GM18861 (cell line): ENCODE data around the gene PEAK1.
"Not testable (repeated sequence)": the region's sequence is repeated elsewhere in the genome, so short reads cannot be mapped to it uniquely, and the experiment has no call there.

Source experiments
- ATAC-seq: cut with Tn5 transposase; IDR thresholded peaks from one replicate; pipeline ENCODE4 v1.9.1; 2021; ENCODE audit not compliant: unreplicated experiment

The PEAK1 gene

GRCh38 chr15:77406173-77406759 lies 13.6 kb downstream of the PEAK1 start:
- not testable (repeated sequence) for ATAC-seq

GRCh38 chr15:77402740-77403379 lies 17.0 kb downstream of the PEAK1 start:
- no peak for ATAC-seq

GRCh38 chr15:77400258-77400657 lies 19.6 kb downstream of the PEAK1 start:
- no peak for ATAC-seq

GRCh38 chr15:77398927-77399326 lies 21.0 kb downstream of the PEAK1 start:
- ATAC-seq, result no peak

- no peak for ATAC-seq
Observed at GRCh38 chr15:77396692-77397091, 23.2 kb downstream of the PEAK1 start.

- ATAC-seq, result no peak
Observed at GRCh38 chr15:77395013-77395774, 24.7 kb downstream of the PEAK1 start.

GRCh38 chr15:77393471-77393840 lies 26.4 kb downstream of the PEAK1 start:
- ATAC-seq, result no peak

GRCh38 chr15:77392762-77393470 lies 27.0 kb downstream of the PEAK1 start:
- ATAC-seq, result no peak

- ATAC-seq, result no peak
Observed at GRCh38 chr15:77391372-77391951, 28.4 kb downstream of the PEAK1 start.

- no peak for ATAC-seq
Observed at GRCh38 chr15:77387365-77388105, 32.4 kb downstream of the PEAK1 start.

- no peak for ATAC-seq
Observed at GRCh38 chr15:77386626-77387025, 33.3 kb downstream of the PEAK1 start.

- no peak for ATAC-seq
Observed at GRCh38 chr15:77384589-77385359, 35.1 kb downstream of the PEAK1 start.

GRCh38 chr15:77384086-77384485 lies 35.8 kb downstream of the PEAK1 start:
- ATAC-seq, result no peak

- no peak for ATAC-seq
Observed at GRCh38 chr15:77380033-77380432, 39.9 kb downstream of the PEAK1 start.

GRCh38 chr15:77376770-77377169 lies 43.1 kb downstream of the PEAK1 start:
- ATAC-seq, result no peak

GRCh38 chr15:77375133-77375532 lies 44.8 kb downstream of the PEAK1 start:
- no peak for ATAC-seq

GRCh38 chr15:77373441-77373840 lies 46.5 kb downstream of the PEAK1 start:
- ATAC-seq, result no peak

GRCh38 chr15:77371850-77372563 lies 47.9 kb downstream of the PEAK1 start:
- ATAC-seq, result no peak

GRCh38 chr15:77370580-77370979 lies 49.3 kb downstream of the PEAK1 start:
- no peak for ATAC-seq
